Endodermal cell (in vitro differentiated cells): ENCODE measurements around the gene GTF2F2. TPM values are rescaled to one million over a fixed set of nuclear protein-coding genes. Genes with fewer than 3 reads are reported as not detected.

Source experiments
- DNase-seq: peaks from one replicate; pipeline ENCODE4 v3.0.0-alpha.2; 2017
- H3K27ac ChIP-seq: 2 replicates; pipeline ENCODE4 v1.5.1; 2013; ENCODE audit warnings: mild to moderate bottlenecking, low read depth, low read length, moderate library complexity
- H3K27me3 ChIP-seq: 2 replicates; pipeline ENCODE4 v1.6.1; 2013; ENCODE audit warnings: mild to moderate bottlenecking, low read length, moderate library complexity; ENCODE audit not compliant: insufficient read depth, control insufficient read depth, poor library complexity, severe bottlenecking
- H3K36me3 ChIP-seq: 2 replicates; pipeline ENCODE4 v1.7.0; 2013; ENCODE audit warnings: mild to moderate bottlenecking, low read length, moderate library complexity; ENCODE audit not compliant: control insufficient read depth, insufficient read depth
- H3K4me1 ChIP-seq: one replicate; pipeline ENCODE4 v1.7.0; 2013; ENCODE audit warnings: low read length; ENCODE audit not compliant: control insufficient read depth, insufficient read depth
- H3K4me3 ChIP-seq: 2 replicates; pipeline ENCODE4 v1.5.1; 2013; ENCODE audit warnings: mild to moderate bottlenecking, low read length, moderate library complexity
- H3K9ac ChIP-seq: 2 replicates; pipeline ENCODE4 v1.6.1; 2013; ENCODE audit warnings: mild to moderate bottlenecking, low read length, moderate library complexity; ENCODE audit not compliant: poor library complexity, severe bottlenecking; ENCODE audit errors: extremely low read depth
- H3K9me3 ChIP-seq: 2 replicates; pipeline ENCODE4 v1.6.1; 2013; ENCODE audit warnings: mild to moderate bottlenecking, low read length, moderate library complexity; ENCODE audit not compliant: control insufficient read depth
- H3K27ac Mint-ChIP-seq: 2 replicates; pipeline ENCODE4 v1.8.0; 2020; ENCODE audit warnings: mixed read lengths
- H3K27me3 Mint-ChIP-seq: 2 replicates; pipeline ENCODE4 v1.8.0; 2021; ENCODE audit warnings: mild to moderate bottlenecking, mixed read lengths; ENCODE audit not compliant: insufficient read depth
- H3K36me3 Mint-ChIP-seq: 2 replicates; pipeline ENCODE4 v1.8.0; 2020; ENCODE audit warnings: low read depth, mixed read lengths
- H3K4me1 Mint-ChIP-seq: 2 replicates; pipeline ENCODE4 v1.8.0; 2020; ENCODE audit warnings: mixed read lengths
- H3K4me3 Mint-ChIP-seq: 2 replicates; pipeline ENCODE4 v1.8.0; 2020; ENCODE audit warnings: mild to moderate bottlenecking, moderate library complexity, mixed read lengths
- H3K9me3 Mint-ChIP-seq: 2 replicates; pipeline ENCODE4 v1.8.0; 2020; ENCODE audit warnings: mild to moderate bottlenecking, mixed read lengths
- CTCF ChIP-seq: fragments of 200-600 bp; sonication (generic); conservative IDR thresholded peaks from 2 replicates; pipeline ENCODE4 v1.5.0; 2021; ENCODE audit warnings: antibody characterized with exemption, mild to moderate bottlenecking
- WGBS, 2 experiments: methylation state at CpG; one replicate each; pipeline versions ENCODE4 v1.1.5 to v1.1.7; 2013; ENCODE audit warnings: missing lambda C conversion rate in 2 of 2, mixed read lengths in 1 of 2; ENCODE audit not compliant: insufficient coverage in 1 of 2, insufficient read length in 1 of 2; 5-methylcytosine and 5-hydroxymethylcytosine counted together
- total RNA-seq, 2 donors: library from RNA; stranded (reverse); fragmentation: NEBNext Ultra II Directional in 1 of 2; extraction: Animal tissue kit (Norgen Biotek cat#: 25700) in 1 of 2; gene quantifications; 2 replicates in 1 of 2; 3 replicates in 1 of 2; pipeline ENCODE4 v1.2.1, GENCODE V29; 2021

The GTF2F2 gene
- total RNA-seq, 2 donors from 2014 or later, result 27.0 to 27.4 TPM

DNA sequence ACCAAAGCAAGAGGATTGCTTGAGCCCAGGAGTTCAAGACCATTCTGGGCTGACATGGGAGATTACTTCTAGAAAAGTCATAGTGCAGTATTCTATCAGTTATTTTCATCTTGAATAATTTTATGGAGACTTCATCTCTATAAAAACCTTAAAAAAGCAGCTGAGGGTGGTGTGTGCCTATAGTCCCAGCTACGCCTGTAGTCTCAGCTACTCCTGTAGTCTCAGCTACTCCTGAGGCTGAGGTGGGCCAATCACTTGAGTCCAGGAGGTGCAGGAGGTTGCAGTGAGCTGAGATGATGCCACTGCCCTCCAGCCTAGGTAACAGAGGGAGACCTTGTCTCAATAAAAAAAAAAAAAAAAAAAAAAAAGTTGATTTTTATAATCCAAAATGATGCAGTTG, 102.6 kb downstream of the GTF2F2 start:
- H3K9me3 Mint-ChIP-seq, result no peaks in the 10 kb centered on the region
- H3K27ac Mint-ChIP-seq, result no peak overlapping the region

GRCh38 chr13:45224176-45224575, 103.9 kb downstream of the GTF2F2 start:
- Histone ChIP-seq H3K36me3 (no peaks in the 10 kb centered on the region), H3K9me3 (no peaks in the 10 kb centered on the region), H3K27ac (no peak overlapping the region), H3K9ac (no peak overlapping the region), H3K4me1 (no peaks in the 10 kb centered on the region), H3K4me3 (no peak overlapping the region), H3K27me3 (no peaks in the 10 kb centered on the region)
- Mint-ChIP-seq H3K9me3 (no peaks in the 10 kb centered on the region), H3K4me1 (peaks cover 18% of the 10 kb centered on the region), H3K27ac (no peak overlapping the region), H3K36me3 (peaks cover 6% of the 10 kb centered on the region), H3K27me3 (no peaks in the 10 kb centered on the region), H3K4me3 (no peak overlapping the region)
- no peak for DNase-seq
- no peak for TF ChIP-seq CTCF

More for the DNA sequence above, 102.6 kb downstream of the GTF2F2 start:
- H3K36me3 Mint-ChIP-seq, result no peaks in the 10 kb centered on the region
- H3K4me1 Mint-ChIP-seq, result peaks cover 21% of the 10 kb centered on the region
- DNase-seq, result no peak
- H3K27me3 ChIP-seq, result no peaks in the 10 kb centered on the region
- H3K4me3 ChIP-seq, result no peak overlapping the region
- H3K36me3 ChIP-seq, result no peaks in the 10 kb centered on the region
- no peak overlapping the region for H3K27ac ChIP-seq
- 100% methylated on average over 1 of the region's 1 CpG for WGBS, 2 experiments
- no peak overlapping the region for H3K9ac ChIP-seq
- no peak for TF ChIP-seq CTCF
- no peaks in the 10 kb centered on the region for H3K27me3 Mint-ChIP-seq
- no peak overlapping the region for H3K4me3 Mint-ChIP-seq
- H3K4me1 ChIP-seq, result no peaks in the 10 kb centered on the region
- no peaks in the 10 kb centered on the region for H3K9me3 ChIP-seq

GRCh38 chr13:45225370-45225769, 105.1 kb downstream of the GTF2F2 start:
- TF ChIP-seq CTCF, result no peak
- peaks cover 10% of the 10 kb centered on the region for H3K4me1 Mint-ChIP-seq
- 93 to 94% methylated on average over 4 of the region's 4 CpGs for WGBS, 2 experiments
- H3K27me3 ChIP-seq, result no peaks in the 10 kb centered on the region
- H3K36me3 Mint-ChIP-seq, result peaks cover 10% of the 10 kb centered on the region
- no peak for DNase-seq
- no peaks in the 10 kb centered on the region for H3K9me3 Mint-ChIP-seq
- no peaks in the 10 kb centered on the region for H3K27me3 Mint-ChIP-seq
- no peak overlapping the region for H3K27ac ChIP-seq
- no peak overlapping the region for H3K4me3 ChIP-seq
- no peaks in the 10 kb centered on the region for H3K4me1 ChIP-seq
- H3K4me3 Mint-ChIP-seq, result no peak overlapping the region
- no peak overlapping the region for H3K27ac Mint-ChIP-seq
- no peaks in the 10 kb centered on the region for H3K9me3 ChIP-seq
- H3K9ac ChIP-seq, result no peak overlapping the region
- H3K36me3 ChIP-seq, result no peaks in the 10 kb centered on the region
